HG02623 (cell line): ENCODE data around the gene ATOH7.

Experiments used
- ATAC-seq: cut with Tn5 transposase; IDR thresholded peaks from one replicate; pipeline ENCODE4 v1.9.1; 2021; ENCODE audit warnings: moderate library complexity; ENCODE audit not compliant: unreplicated experiment

ATOH7 gene

DNA sequence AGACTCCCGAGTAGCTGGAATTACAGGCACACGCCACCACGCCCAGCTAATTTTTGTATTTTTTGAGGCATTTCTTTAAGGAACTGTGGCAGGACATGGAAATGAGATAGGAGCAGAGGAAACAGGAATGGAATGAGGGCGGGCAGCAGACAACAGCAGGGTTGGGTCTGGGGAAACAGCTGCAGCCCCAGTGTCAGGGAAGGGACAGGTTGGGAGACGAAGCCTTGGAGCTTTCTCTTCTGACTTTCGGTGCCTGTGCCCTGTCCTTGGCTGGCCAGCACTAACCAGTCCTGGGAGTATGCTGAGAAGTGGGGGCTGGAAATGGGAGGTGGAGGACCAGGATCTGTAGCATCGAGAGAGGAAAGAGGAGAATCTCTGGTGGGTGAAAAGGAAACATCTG lies 47.4 kb downstream of the ATOH7 start:
- ATAC-seq = no peak
